EL (cell line): ENCODE results near the gene TNFSF10.
"Not testable (repeated sequence)": the region's sequence is repeated elsewhere in the genome, so short reads cannot be mapped to it uniquely, and the experiment has no call there.

Experiments
- DNase-seq: peaks from one replicate; pipeline ENCODE4 v3.0.0-alpha.2; 2016

TNFSF10 gene

DNA sequence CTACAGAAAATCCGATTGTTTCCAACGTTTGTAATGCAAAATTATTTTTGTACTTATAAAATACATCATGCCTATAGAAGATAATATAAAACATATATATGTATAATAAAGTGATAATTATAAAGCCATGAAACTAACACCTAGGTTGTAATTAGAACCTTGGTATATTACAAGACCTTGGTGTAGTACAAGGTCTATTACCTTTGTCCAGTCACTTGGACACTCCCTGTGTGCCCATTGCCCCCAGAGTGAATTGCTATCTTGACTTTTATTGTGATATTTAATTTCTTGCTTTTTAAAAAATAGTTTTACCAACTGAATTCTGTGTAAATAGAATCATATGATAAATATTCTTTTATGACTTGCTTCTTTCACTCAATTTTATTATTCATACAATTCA, 20.7 kb upstream of the TNFSF10 start:
- DNase-seq, result no peak

GRCh38 chr3:172543419-172543818, 20.2 kb upstream of the TNFSF10 start:
- no peak for DNase-seq

DNA sequence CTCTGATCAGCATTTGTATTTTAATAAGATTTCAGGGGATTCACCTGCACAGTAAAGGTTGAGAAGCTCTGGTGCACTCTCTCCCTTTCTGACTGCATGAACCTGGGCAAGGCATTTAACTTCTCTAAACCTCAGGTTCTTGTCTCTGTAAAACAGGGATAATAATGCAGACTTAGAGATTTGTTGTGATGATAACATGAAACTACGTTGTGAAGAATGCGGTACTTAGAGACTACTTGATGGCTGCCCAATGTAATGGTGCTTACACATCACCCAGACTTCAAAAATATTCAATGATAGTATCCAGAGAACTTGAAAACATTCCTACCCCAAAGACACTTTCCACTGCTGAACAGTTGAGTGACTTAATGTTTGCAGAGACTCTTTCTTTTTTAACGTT, 19.8 kb upstream of the TNFSF10 start:
- no peak for DNase-seq

DNA sequence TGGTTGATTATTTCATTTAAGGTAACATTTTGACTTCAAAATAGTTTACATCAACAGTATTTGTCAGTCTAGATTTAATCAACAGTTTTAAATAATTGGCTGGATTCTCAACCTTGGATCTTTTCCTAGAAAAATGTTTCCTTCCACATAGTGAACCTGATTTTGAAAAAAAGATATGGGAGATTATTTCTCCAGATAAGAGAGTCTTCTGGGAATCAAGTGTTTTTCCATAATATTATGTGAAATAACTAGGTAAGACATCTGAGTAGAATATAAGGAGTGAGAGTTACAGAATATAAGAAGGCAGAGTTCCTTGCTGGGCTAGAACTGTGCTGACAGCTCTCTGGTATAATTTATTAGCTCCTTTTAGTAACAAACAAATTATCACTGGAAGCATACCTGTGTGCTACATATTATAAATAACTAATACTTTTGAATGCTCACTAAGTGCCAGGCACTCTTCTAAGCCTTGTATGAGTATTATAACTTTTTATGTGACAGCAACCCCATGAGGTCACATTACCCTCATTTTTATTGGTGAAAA, 18.8 kb upstream of the TNFSF10 start:
- no peak for DNase-seq

- no peak for DNase-seq
These were observed 16.8 kb upstream of the TNFSF10 start for GRCh38 chr3:172540049-172540448.

- DNase-seq, result no peak
These were observed 16.0 kb upstream of the TNFSF10 start for GRCh38 chr3:172539273-172539672.

- DNase-seq, result no peak
These were observed 15.3 kb upstream of the TNFSF10 start for GRCh38 chr3:172538368-172539151.

DNA sequence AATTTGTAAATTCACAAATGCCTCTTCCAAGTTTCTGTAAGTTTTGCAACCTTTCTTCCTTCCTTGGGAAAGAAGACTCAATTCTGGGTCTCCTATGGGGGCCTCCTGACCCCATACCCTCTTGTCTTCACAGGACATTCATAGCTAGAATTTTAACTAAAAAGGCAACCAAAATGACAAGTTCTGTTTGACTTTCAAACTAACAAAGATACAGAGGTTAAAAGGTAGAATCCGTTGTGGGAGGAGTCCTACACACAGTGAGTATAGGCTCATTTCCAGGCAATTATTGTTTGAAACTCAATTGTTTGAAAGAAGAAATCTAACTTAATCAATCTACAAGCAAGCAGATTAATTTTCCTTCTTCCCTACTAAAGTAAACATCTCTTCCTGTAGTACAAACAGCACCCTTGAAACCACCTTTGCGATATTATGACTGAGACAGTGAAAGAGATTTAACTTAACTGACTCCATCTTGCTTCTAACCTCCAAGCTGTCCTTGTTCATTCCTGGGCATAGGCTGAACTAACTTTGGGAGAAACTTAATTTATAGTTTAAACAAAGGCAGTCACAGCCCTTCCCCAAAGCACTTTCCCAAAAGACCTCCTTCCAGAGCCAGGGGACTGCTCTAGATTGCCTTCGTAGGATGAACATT, 14.4 kb upstream of the TNFSF10 start:
- no peak for DNase-seq

DNA sequence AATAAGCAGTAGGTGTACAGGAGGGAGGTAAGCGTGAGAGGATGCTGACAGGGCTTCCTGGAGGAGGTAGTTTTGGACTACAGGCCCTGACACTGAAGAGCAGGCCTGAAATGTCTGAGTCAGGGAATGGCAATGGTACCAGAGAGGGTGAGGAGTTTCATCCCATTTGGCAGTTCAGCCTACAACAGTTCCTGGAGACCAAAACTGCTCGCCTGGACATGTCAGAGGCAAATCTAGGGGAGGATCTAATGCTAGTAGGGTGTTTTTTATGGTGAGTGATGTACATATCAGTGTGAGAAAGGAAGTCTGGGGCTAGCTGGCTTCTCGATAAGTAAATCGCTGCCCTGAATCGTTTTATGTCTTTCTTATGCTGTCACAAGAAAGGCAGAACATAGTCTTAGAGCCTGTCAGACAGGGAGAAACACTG, 13.8 kb upstream of the TNFSF10 start:
- no peak for DNase-seq

- DNase-seq, result no peak
These were observed 13.3 kb upstream of the TNFSF10 start for GRCh38 chr3:172536505-172536904.

DNA sequence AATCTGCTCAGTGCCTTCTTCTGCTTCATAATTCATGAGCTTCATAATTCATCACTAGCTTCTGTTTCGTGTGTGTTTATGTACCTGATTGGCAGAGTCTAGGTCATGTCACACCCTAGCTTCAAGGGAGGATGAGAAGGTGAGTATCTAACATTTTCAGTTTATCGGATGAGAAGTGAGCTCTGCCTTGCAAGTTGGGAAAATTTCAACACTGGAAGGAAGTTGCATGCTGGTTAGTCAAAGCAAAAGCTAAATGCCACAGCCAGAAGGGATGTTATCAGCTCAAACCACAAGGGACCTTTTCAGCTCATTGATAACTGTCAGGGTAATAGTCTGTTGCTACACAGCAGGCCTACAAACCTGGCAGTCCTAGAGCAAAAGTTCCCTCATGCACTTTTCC, 7.3 kb upstream of the TNFSF10 start:
- DNase-seq, result no peak

GRCh38 chr3:172530101-172530561, 6.9 kb upstream of the TNFSF10 start:
- DNase-seq, result no peak

- no peak for DNase-seq
These were observed 5.4 kb upstream of the TNFSF10 start for GRCh38 chr3:172528677-172529076.

- no peak for DNase-seq
These were observed 4.1 kb upstream of the TNFSF10 start for GRCh38 chr3:172527306-172527705.

GRCh38 chr3:172525116-172525613, 1.9 kb upstream of the TNFSF10 start:
- DNase-seq, result no peak

GRCh38 chr3:172524611-172525010, 1.4 kb upstream of the TNFSF10 start:
- peak; percentile 63 for DNase-seq

DNA sequence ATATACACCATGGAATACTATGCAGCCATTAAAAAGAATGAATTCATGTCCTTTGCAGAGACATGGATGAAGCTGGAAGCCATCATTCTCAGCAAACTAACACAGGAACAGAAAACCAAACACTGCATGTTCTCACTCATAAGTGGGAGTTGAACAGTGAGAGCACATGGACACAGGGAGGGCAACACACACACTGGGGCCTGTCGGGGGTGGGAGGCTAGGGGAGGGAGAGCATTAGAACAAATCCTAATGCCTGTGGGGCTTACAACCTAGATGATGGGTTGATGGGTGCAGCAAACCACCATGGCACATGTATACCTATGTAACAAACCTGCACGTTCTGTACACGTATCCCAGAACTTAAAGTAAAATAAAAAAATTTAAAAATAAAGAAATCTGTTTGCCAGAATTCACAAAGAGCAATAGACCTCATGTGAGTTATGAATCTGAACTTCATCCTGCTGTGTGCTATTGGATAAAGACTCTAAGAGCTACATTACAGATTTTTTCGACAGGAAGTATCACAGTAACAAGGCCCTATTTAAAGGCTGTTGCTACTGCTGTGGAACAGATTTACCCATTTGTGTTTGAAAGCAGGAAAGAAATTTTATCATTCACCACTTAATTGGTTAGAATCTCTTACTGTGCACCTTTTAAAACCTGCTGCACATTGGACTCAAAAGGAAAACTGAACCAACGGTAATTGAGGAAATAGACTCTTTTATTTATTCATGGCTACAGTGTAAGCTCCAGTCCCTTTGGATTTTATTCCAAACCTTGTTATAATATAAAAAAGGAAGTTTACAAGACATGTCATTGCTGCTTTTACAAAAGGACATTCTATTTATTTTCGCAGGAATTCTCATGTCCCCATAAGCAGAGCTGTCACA, 1.1 kb downstream of the TNFSF10 start:
- not testable (repeated sequence) for DNase-seq

DNA sequence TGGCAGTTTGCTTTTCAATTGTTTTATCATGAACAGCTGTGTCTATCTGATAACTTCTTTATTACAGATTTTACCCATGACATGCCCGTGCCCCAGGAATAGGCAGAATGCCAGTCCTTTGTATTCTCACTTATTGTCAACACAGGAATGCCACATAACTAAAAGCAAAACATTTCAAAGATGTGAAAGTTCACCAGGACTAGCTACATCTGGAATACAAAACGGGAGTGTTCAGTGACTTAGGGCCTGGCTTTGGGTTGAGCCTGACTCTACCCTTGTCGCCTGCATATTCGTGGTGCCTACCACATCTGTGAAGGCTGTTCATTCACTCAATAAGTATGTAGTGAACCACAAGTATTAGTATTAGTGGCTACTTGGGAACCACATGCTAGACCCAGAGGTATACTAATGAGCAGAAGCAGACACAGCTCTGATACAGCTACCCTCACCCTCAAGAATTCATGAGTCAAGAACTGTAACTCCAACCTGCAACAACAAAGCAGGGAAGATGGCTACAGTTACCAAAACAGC, 2.9 kb downstream of the TNFSF10 start:
- DNase-seq, result peak; percentile 57

GRCh38 chr3:172519740-172520139, 3.5 kb downstream of the TNFSF10 start:
- DNase-seq, result no peak

DNA sequence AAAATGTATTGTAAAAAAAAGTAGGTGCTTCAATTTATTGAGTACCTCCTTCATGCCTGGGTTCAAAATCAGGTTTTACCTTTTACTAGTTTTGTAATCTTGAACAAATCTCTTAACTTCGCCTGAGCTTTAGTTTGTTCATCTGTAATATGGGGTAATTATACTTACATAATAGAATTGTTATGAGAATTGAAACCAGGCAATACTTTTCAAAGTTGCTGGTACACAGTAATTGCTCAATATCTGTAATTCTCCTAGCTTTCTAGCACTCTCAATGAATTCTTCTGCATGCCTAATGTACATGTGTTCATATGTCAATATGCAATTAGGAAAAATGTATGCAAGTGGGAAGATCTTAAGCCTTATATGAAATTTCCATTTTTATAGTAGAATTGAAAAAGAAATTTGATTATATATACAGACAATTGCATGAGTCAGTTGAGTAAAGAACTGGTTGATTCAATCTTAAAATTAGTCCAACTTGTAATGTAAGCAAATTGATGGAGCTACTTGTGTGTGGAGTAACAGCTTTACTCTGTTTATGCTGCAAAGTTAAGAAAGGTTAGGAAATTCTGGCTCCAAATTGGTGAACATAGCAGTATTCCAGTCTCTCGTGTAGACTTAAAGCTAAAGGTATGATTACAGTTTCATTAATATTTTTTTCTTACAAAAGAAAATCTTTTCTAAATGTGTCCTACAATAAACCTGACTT, 4.1 kb downstream of the TNFSF10 start:
- no peak for DNase-seq

DNA sequence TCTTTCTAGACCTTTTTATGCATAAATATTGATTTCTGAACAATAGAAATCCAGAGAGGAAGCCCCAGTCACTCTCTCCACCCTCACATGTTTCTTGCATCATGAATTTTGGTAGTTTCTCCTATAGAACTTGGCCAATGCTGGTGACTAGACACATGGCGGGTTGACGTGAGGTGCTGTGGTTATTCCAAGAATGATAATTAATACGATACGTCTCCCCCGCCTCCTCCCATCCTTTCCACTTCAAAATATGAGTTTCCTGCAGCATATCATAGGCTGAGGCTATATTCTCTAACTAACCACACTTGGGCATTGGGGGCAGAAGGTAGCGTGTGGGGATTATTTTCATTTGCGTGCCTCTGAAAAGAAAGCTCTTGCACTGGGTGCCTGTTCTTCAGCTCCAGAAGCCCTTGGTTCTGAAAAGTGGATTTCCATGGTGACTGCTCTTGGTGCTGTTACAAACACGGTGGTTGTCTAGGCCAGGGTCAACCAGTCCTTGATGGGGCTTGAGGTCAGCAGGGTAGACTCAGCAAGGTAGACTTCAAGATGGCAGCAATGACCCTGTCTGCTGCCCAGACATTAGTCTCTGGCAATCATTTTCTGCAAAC, 5.3 kb downstream of the TNFSF10 start:
- no peak for DNase-seq
